Measurements from ENCODE around the gene CAMK2A. TPM values are rescaled to one million over a fixed set of nuclear protein-coding genes. Genes with fewer than 3 reads are reported as not detected.

The CAMK2A gene
- total and polyA plus RNA-seq, 7 donors = 0.44 to 2.1 (median 0.64) TPM; not detected in 1

DNA sequence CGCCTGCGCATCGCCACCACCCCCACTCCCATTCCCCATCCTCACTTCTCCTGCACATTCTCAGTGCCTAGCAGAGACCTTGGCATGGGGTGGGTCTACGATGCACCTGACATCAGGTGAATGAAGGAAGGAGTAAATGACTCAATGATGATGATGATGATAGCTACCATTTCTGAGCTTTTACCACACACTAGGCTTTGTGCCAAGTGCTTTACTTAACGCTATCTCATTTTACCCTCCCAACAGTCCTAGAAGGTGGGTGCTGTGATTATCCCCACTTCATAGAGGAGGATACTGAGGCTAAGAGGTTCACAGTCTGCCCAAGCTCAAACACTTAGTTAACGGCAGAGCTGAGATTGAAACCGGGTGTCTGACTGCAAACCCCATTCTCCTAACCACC, 27.1 kb downstream of the CAMK2A start:
- H3K9me3 ChIP-seq = no peaks in the 10 kb centered on the region
- TF ChIP-seq, protein P1, sequence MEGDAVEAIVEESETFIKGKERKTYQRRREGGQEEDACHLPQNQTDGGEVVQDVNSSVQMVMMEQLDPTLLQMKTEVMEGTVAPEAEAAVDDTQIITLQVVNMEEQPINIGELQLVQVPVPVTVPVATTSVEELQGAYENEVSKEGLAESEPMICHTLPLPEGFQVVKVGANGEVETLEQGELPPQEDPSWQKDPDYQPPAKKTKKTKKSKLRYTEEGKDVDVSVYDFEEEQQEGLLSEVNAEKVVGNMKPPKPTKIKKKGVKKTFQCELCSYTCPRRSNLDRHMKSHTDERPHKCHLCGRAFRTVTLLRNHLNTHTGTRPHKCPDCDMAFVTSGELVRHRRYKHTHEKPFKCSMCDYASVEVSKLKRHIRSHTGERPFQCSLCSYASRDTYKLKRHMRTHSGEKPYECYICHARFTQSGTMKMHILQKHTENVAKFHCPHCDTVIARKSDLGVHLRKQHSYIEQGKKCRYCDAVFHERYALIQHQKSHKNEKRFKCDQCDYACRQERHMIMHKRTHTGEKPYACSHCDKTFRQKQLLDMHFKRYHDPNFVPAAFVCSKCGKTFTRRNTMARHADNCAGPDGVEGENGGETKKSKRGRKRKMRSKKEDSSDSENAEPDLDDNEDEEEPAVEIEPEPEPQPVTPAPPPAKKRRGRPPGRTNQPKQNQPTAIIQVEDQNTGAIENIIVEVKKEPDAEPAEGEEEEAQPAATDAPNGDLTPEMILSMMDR (IDR thresholded peaks at IDR 0.05) = no peak
- TF ChIP-seq POLR2AphosphoS5 (IDR thresholded peaks at IDR 0.05) (no peak), EP300 (IDR thresholded peaks at IDR 0.05) (no peak), POLR2A (IDR thresholded peaks at IDR 0.05) (no peak)
- H3K4me1 ChIP-seq = peaks cover 0 to 16% (median 10%) of the 10 kb centered on the region in 4 donors
- H3K36me3 ChIP-seq = no peaks in the 10 kb centered on the region
- no peak overlapping the region for H3K4me3 ChIP-seq
- no peaks in the 10 kb centered on the region for H3K27me3 ChIP-seq
- DNase-seq = no peak
- intact Hi-C loops (cut with DNase I) = no loop called here
- 80 to 92% methylated on average over 7 of the region's 7 CpGs for WGBS, 2 donors
- H3K27ac ChIP-seq = no peak overlapping the region

DNA sequence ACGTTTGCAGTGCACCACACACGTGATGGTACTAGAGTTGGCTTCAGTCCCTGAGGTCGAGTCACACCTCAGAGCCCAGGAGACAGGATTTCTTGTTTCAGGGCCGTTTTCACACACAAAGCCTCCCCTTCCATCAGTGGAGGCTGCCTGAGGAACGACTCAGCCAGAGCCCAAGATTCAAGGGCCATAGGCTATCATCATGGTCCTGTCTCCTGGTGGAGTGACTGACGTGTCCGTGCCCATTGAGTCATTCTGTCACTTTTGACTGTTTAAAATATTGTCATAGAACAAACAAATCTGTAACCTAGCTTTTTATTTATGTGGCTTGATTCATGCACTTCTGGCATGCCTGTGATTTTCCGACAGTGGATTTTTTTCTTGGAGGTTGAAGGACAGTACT, 28.3 kb downstream of the CAMK2A start:
- TF ChIP-seq EP300 (IDR thresholded peaks at IDR 0.05) (no peak), POLR2AphosphoS5 (IDR thresholded peaks at IDR 0.05) (no peak)
- Histone ChIP-seq H3K27ac (no peak overlapping the region), H3K27me3 (no peaks in the 10 kb centered on the region), H3K4me3 (no peak overlapping the region), H3K36me3 (no peaks in the 10 kb centered on the region), H3K4me1 (peaks cover 0 to 16% (median 10%) of the 10 kb centered on the region in 4 donors), H3K9me3 (no peaks in the 10 kb centered on the region)
- intact Hi-C loops (cut with DNase I) = no loop called here
- DNase-seq = no peak
- WGBS, 2 donors = 53 to 73% methylated on average over 8 of the region's 8 CpGs

DNA sequence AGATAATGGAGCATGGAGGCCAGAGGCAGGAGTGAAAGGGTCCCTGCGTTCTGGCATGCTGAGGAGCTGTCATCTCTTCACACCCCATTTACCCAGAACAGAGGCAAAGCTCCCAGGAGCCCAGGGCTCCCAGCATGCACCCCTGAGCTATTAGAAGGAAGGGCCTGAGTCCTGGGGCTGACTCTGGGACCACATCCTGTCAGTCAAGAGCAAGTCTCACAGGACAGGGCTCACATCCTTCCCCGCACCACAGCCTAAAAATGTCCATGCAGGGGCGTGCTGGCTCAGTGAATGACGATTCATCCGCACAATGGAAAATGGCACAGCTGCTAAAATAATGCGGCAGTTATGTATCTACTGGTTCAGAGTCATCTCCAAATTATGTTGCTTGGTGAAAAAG, 31.4 kb downstream of the CAMK2A start:
- TF ChIP-seq, protein P1 (IDR thresholded peaks at IDR 0.05) = no peak
- TF ChIP-seq EP300 (IDR thresholded peaks at IDR 0.05) (no peak), POLR2AphosphoS5 (IDR thresholded peaks at IDR 0.05) (no peak), POLR2A (IDR thresholded peaks at IDR 0.05) (no peak)
- Histone ChIP-seq H3K27me3 (no peaks in the 10 kb centered on the region), H3K4me1 (peaks cover 0 to 2% (median 0%) of the 10 kb centered on the region in 4 donors), H3K36me3 (no peaks in the 10 kb centered on the region), H3K9me3 (no peaks in the 10 kb centered on the region), H3K27ac (no peak overlapping the region), H3K4me3 (no peak overlapping the region)
- no peak for DNase-seq
- WGBS, 2 donors = 70 to 79% methylated on average over 6 of the region's 6 CpGs
- intact Hi-C loops (cut with DNase I) = no loop called here

GRCh38 chr5:150257424-150257823, 32.1 kb downstream of the CAMK2A start:
- Histone ChIP-seq H3K36me3 (no peaks in the 10 kb centered on the region), H3K27ac (no peak overlapping the region), H3K4me1 (no peaks in the 10 kb centered on the region), H3K27me3 (no peaks in the 10 kb centered on the region), H3K9me3 (no peaks in the 10 kb centered on the region), H3K4me3 (no peak overlapping the region)
- WGBS, 2 donors = 45 to 82% methylated on average over 11 of the region's 11 CpGs
- no peak for DNase-seq
- intact Hi-C loops (cut with DNase I) = no loop called here
- TF ChIP-seq, protein P1 (IDR thresholded peaks at IDR 0.05) = no peak
- no peak for TF ChIP-seq EP300 (IDR thresholded peaks at IDR 0.05)

DNA sequence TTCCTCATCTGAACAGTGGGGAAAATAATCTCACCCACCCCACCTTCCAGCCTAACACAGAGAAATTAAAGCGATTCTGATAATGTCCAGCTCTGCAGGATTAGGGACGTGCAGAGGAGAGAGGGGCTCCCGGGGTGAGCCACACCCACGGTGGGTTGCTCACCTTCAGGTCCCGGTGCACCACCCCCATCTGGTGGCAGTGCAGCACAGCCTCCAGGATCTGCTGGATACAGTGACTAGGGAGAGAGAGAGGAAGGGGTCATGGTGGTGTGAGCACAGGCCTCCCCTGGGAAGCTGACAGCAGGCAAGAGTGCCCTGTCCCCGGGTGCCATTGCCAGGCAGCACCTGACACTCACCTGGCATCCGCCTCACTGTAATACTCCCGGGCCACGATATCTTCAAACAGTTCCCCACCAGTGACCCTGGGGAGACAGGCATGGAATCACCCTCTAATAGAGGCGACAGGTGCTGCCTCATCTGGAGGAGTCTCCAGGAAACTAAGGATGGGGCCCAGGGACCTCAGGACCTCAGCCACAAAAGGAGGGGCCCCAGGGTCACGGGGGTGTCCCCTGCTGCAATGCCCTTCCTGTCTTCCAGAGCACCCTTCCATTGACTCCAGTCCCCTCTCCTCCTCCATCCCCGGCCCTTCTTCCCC, 33.0 kb downstream of the CAMK2A start:
- no peaks in the 10 kb centered on the region for H3K36me3 ChIP-seq
- no peaks in the 10 kb centered on the region for H3K27me3 ChIP-seq
- WGBS, 2 donors = 74 to 79% methylated on average over 12 of the region's 12 CpGs
- TF ChIP-seq POLR2A (IDR thresholded peaks at IDR 0.05) (no peak), POLR2AphosphoS5 (IDR thresholded peaks at IDR 0.05) (no peak), EP300 (IDR thresholded peaks at IDR 0.05) (no peak)
- TF ChIP-seq, protein P1 (IDR thresholded peaks at IDR 0.05) = no peak
- no peak for DNase-seq
- H3K9me3 ChIP-seq = no peaks in the 10 kb centered on the region
- H3K27ac ChIP-seq = no peak overlapping the region
- H3K4me1 ChIP-seq = no peaks in the 10 kb centered on the region
- H3K4me3 ChIP-seq = no peak overlapping the region
- intact Hi-C loops (cut with DNase I) = no loop called here

Data from sigmoid colon (tissue), 7 donors.